Fibroblast of lung (primary cell): ENCODE measurements around the gene GRK1.
A peak's percentile ranks its signal among the peaks of the same experiment; 100 is the strongest.

ENCODE experiments used
- CTCF ChIP-seq, 2 donors: IDR thresholded peaks in 1 of 2; conservative IDR thresholded peaks in 1 of 2; 1 replicate in 1 of 2; 2 replicates in 1 of 2; pipeline ENCODE4 v1.5.1; 2011 to 2012; ENCODE audit warnings: low read length in 2 of 2, control low read depth in 1 of 2, inconsistent platforms in 1 of 2, low read depth in 1 of 2, mild to moderate bottlenecking in 1 of 2
- EZH2 ChIP-seq: IDR thresholded peaks from 2 replicates; pipeline ENCODE4 v1.5.1; 2012; ENCODE audit warnings: low read length, control low read depth, mild to moderate bottlenecking; ENCODE audit errors: missing control alignments

- TF ChIP-seq CTCF (conservative IDR thresholded peaks at IDR 0.05 in 1 of 2, IDR thresholded peaks at IDR 0.05 in 1 of 2; ENCODE audit: low read depth in 1 of 2, low read length in 2 of 2) (peak; percentile 71), EZH2 (no peak)
These were observed 57.8 kb downstream of the GRK1 start for GRCh38 chr13:113724780-113725315.
